VCaP (cell line): ENCODE results near the gene GGACT.
"Not testable (repeated sequence)": the region's sequence is repeated elsewhere in the genome, so short reads cannot be mapped to it uniquely, and the experiment has no call there.

Source experiments
- H3K27ac ChIP-seq: fragments of 450-650 bp; 2 replicates; pipeline ENCODE4 v1.5.1; 2017
- TF ChIP-seq, protein P1 (sequence below): fragments of 450-650 bp; conservative IDR thresholded peaks from 2 replicates; pipeline ENCODE4 v1.5.1; 2017; ENCODE audit warnings: mild to moderate bottlenecking, moderate library complexity

GGACT gene

DNA sequence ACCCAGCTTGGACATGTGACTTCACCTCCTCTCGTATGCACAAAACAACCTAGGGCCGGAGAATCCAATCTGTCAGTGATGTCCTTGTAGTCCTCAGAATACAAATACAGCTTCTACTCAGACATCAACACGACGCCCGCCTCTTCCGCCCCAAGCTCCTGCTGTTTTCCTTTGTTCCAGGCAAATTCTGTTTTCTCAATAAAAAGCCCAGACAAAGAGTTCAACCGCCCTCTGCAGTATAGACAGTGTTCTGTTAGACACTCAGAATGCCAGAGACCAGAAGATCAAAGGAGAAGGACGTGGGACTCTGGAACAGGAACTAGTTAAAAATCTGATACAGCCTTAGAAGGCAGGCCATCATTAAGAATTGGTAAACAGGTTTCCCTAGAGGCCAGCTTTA is 42.0 kb upstream of the GGACT start:
- H3K27ac ChIP-seq = peak overlapping the region; percentile 44
- TF ChIP-seq, protein P1, sequence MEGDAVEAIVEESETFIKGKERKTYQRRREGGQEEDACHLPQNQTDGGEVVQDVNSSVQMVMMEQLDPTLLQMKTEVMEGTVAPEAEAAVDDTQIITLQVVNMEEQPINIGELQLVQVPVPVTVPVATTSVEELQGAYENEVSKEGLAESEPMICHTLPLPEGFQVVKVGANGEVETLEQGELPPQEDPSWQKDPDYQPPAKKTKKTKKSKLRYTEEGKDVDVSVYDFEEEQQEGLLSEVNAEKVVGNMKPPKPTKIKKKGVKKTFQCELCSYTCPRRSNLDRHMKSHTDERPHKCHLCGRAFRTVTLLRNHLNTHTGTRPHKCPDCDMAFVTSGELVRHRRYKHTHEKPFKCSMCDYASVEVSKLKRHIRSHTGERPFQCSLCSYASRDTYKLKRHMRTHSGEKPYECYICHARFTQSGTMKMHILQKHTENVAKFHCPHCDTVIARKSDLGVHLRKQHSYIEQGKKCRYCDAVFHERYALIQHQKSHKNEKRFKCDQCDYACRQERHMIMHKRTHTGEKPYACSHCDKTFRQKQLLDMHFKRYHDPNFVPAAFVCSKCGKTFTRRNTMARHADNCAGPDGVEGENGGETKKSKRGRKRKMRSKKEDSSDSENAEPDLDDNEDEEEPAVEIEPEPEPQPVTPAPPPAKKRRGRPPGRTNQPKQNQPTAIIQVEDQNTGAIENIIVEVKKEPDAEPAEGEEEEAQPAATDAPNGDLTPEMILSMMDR = 0 out of 2 replicates have a peak, but pooled peaks have one; percentile 22

DNA sequence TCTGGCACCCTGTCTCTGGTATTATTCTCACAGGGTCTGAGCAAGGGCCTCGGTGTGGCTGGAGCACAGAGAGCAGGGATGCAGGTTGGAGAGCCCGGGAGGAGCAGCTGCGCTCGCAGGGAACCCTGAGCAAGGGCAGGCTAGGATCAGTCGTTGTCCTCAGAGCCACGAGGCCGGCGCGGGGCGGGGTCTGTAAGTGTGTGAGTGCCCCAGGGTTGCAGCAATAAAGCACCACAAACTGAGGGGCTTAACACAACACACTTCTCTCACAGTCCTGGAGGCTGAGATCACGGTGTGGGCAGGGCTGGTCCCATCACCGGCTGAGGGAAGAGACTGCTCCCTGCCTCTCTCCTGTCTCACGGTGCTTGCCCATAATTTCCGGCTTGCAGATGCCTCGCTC is 38.5 kb upstream of the GGACT start:
- H3K27ac ChIP-seq = no peak overlapping the region
- TF ChIP-seq, protein P1 = no peak

GRCh38 chr13:100625447-100625846 is 36.9 kb upstream of the GGACT start:
- TF ChIP-seq, protein P1 = no peak
- no peak overlapping the region for H3K27ac ChIP-seq

DNA sequence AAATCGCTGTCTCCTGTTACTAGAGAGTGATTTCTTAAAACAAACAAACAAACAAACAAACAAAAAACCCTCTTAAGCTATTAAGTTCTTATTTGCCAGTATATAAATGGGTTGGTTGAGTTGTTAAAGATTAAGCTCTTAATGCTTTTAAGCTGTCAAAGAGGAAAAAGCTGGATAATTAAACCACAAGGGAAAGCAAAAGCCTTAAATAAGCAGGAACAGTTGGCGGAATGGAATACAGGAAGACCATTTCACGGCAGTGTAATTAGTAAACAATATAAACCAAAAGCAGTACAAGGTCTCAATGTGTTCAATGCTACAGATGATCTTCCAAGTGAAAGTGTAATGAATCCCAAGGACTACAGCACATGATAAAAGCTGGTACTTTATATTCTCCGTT is 32.2 kb upstream of the GGACT start:
- H3K27ac ChIP-seq = no peak overlapping the region
- TF ChIP-seq, protein P1 = no peak

DNA sequence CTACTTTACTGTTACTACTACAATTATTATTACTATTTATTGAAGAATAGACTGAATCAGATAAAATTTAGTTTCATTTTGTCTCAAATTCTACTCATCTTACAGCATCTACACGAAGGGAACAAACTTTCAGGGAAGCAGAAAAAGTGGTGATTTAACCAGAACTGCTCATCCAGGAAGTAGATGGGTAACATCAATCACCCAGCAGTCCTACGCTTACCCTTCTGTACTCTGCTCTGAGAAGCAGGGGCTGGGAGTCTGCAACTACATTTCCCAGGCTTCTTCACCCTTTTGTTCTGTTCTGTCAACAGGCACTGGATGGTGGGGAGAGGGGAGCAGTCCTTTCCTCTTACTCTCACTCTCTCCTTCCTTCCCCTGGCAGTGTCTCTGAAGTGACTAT is 31.4 kb upstream of the GGACT start:
- no peak overlapping the region for H3K27ac ChIP-seq
- TF ChIP-seq, protein P1 = no peak

- not testable (repeated sequence) for H3K27ac ChIP-seq
These were observed 30.3 kb upstream of the GGACT start for GRCh38 chr13:100618897-100619296.

- TF ChIP-seq, protein P1 = no peak
- no peak overlapping the region; the same call in 1 of the 2 replicates for H3K27ac ChIP-seq
These were observed 24.4 kb upstream of the GGACT start for GRCh38 chr13:100613031-100613430.

GRCh38 chr13:100611678-100612492 is 23.3 kb upstream of the GGACT start:
- H3K27ac ChIP-seq = peak overlapping the region; percentile 50
- TF ChIP-seq, protein P1 = no peak
